ENCODE data around the gene PPP1R12A. TPM values are rescaled to one million over a fixed set of nuclear protein-coding genes. Genes with fewer than 3 reads are reported as not detected.

PPP1R12A gene
- total RNA-seq, 2 experiments from 2014 or later, result 65.6 to 76.4 TPM

GRCh38 chr12:79975143-79975542, 40.2 kb upstream of the PPP1R12A start:
- peaks cover 8% of the 10 kb centered on the region for H3K27me3 Mint-ChIP-seq
- ChIA-PET CTCF (no interaction called here), POLR2A (no interaction called here)
- H3K9me3 Mint-ChIP-seq, result no peaks in the 10 kb centered on the region
- H3K27ac Mint-ChIP-seq, result no peak overlapping the region
- H3K4me3 Mint-ChIP-seq, result no peak overlapping the region
- Histone ChIP-seq H3K4me1 (ENCODE audit: insufficient read depth, low read length) (no peaks in the 10 kb centered on the region), H3K27me3 (ENCODE audit: control insufficient read depth in 1 of 2, insufficient read depth in 2 of 2, low read length in 2 of 2) (no peaks in the 10 kb centered on the region), H3K9me3 (ENCODE audit: control insufficient read depth in 1 of 2, insufficient read depth in 1 of 2, low read length in 2 of 2) (no peaks in the 10 kb centered on the region), H3K36me3 (ENCODE audit: insufficient read depth, low read length) (no peaks in the 10 kb centered on the region), H3K4me3 (ENCODE audit: low read length) (no peak overlapping the region), H3K27ac (ENCODE audit: low read depth in 1 of 2, low read length in 2 of 2) (no peak overlapping the region)
- intact Hi-C loops (cut with DNase I, micrococcal nuclease), result no loop called here
- TF ChIP-seq CTCF (IDR thresholded peaks at IDR 0.05), result no peak
- no peak for DNase-seq
- ATAC-seq (ENCODE audit: poor library complexity), result no peak
- H3K4me1 Mint-ChIP-seq (ENCODE audit: low read depth), result no peaks in the 10 kb centered on the region
- no peaks in the 10 kb centered on the region for H3K36me3 Mint-ChIP-seq (ENCODE audit: low read depth)

- Mint-ChIP-seq H3K27ac (no peak overlapping the region), H3K27me3 (peaks cover 6% of the 10 kb centered on the region), H3K4me1 (ENCODE audit: low read depth) (no peaks in the 10 kb centered on the region), H3K36me3 (ENCODE audit: low read depth) (no peaks in the 10 kb centered on the region), H3K4me3 (no peak overlapping the region), H3K9me3 (no peaks in the 10 kb centered on the region)
- H3K4me1 ChIP-seq (ENCODE audit: insufficient read depth, low read length), result no peaks in the 10 kb centered on the region
- no peaks in the 10 kb centered on the region for H3K27me3 ChIP-seq (ENCODE audit: control insufficient read depth in 1 of 2, insufficient read depth in 2 of 2, low read length in 2 of 2)
- DNase-seq, result no peak
- no peak for ATAC-seq (ENCODE audit: poor library complexity)
- no peaks in the 10 kb centered on the region for H3K9me3 ChIP-seq (ENCODE audit: control insufficient read depth in 1 of 2, insufficient read depth in 1 of 2, low read length in 2 of 2)
- H3K4me3 ChIP-seq (ENCODE audit: low read length), result no peak overlapping the region
- H3K36me3 ChIP-seq (ENCODE audit: insufficient read depth, low read length), result no peaks in the 10 kb centered on the region
- intact Hi-C loops (cut with DNase I, micrococcal nuclease), result no loop called here
- no peak for TF ChIP-seq CTCF (IDR thresholded peaks at IDR 0.05)
- H3K27ac ChIP-seq (ENCODE audit: low read depth in 1 of 2, low read length in 2 of 2), result no peak overlapping the region
- CTCF ChIA-PET, result interaction anchor here (0.6 kb wide), 1 partner anchor 37 kb away, joined by 3 read pairs; no protein-coding TSS in a partner anchor
- POLR2A ChIA-PET, result interaction anchor here (1.1 kb wide), 1 partner anchor 39 kb away, joined by 3 read pairs; the partner anchor contains the start of gene PPP1R12A
These were observed 38.9 kb upstream of the PPP1R12A start for GRCh38 chr12:79973801-79974200.

- no peaks in the 10 kb centered on the region for H3K27me3 ChIP-seq (ENCODE audit: control insufficient read depth in 1 of 2, insufficient read depth in 2 of 2, low read length in 2 of 2)
- intact Hi-C loops (cut with DNase I, micrococcal nuclease), result no loop called here
- Mint-ChIP-seq H3K4me3 (no peak overlapping the region), H3K9me3 (no peaks in the 10 kb centered on the region), H3K4me1 (ENCODE audit: low read depth) (no peaks in the 10 kb centered on the region), H3K36me3 (ENCODE audit: low read depth) (no peaks in the 10 kb centered on the region), H3K27me3 (peaks cover 40% of the 10 kb centered on the region), H3K27ac (no peak overlapping the region)
- ChIA-PET CTCF (interaction anchor here (1.4 kb wide), 1 partner anchor 16 kb away, joined by 3 read pairs; no protein-coding TSS in a partner anchor), POLR2A (no interaction called here)
- H3K4me3 ChIP-seq (ENCODE audit: low read length), result no peak overlapping the region
- DNase-seq (no peak), ATAC-seq (ENCODE audit: poor library complexity) (no peak)
- no peak overlapping the region for H3K27ac ChIP-seq (ENCODE audit: low read depth in 1 of 2, low read length in 2 of 2)
- H3K36me3 ChIP-seq (ENCODE audit: insufficient read depth, low read length), result no peaks in the 10 kb centered on the region
- no peaks in the 10 kb centered on the region for H3K9me3 ChIP-seq (ENCODE audit: control insufficient read depth in 1 of 2, insufficient read depth in 1 of 2, low read length in 2 of 2)
- TF ChIP-seq CTCF (IDR thresholded peaks at IDR 0.05), result no peak
- no peaks in the 10 kb centered on the region for H3K4me1 ChIP-seq (ENCODE audit: insufficient read depth, low read length)
These were observed 29.3 kb upstream of the PPP1R12A start for GRCh38 chr12:79964100-79964627.

Data from CD4-positive, alpha-beta T cell (primary cell).